Lung (tissue), 12 donors: Measurements from ENCODE around the gene RRP1. TPM values are rescaled to one million over a fixed set of nuclear protein-coding genes. Genes with fewer than 3 reads are reported as not detected.

ENCODE experiments used
- ATAC-seq: fragments of 200-7000 bp; cut with Tn5 transposase; one replicate; pipeline ENCODE4 v1.9.1; 2020; ENCODE audit warnings: moderate number of reproducible peaks; ENCODE audit not compliant: insufficient read depth, low FRiP score
- DNase-seq, 3 donors: peaks; one replicate each; pipeline ENCODE4 v3.0.0-alpha.2; 2013 to 2017
- H3K27ac ChIP-seq, 2 donors: one replicate each; pipeline ENCODE4 v1.5.1; 2013; ENCODE audit warnings: mild to moderate bottlenecking in 2 of 2, moderate library complexity in 2 of 2, control low read depth in 1 of 2, inconsistent platforms in 1 of 2, low read depth in 1 of 2, low read length in 1 of 2
- H3K27me3 ChIP-seq, 3 donors: one replicate each; pipeline ENCODE4 v1.5.1; 2013; ENCODE audit warnings: low read length in 2 of 3; ENCODE audit not compliant: control insufficient read depth in 3 of 3, insufficient read depth in 3 of 3
- H3K36me3 ChIP-seq, 4 donors: one replicate each; pipeline ENCODE4 v1.5.1; 2013; ENCODE audit warnings: low read length in 4 of 4, mild to moderate bottlenecking in 1 of 4, moderate library complexity in 1 of 4; ENCODE audit not compliant: control insufficient read depth in 4 of 4, insufficient read depth in 4 of 4
- H3K4me1 ChIP-seq, 5 donors: one replicate each; pipeline ENCODE4 v1.5.1; 2013; ENCODE audit warnings: low read length in 5 of 5, mild to moderate bottlenecking in 2 of 5, moderate library complexity in 1 of 5; ENCODE audit not compliant: control insufficient read depth in 5 of 5, insufficient read depth in 5 of 5
- H3K4me3 ChIP-seq: one replicate; pipeline ENCODE4 v1.5.1; 2013; ENCODE audit warnings: mild to moderate bottlenecking, control low read depth, moderate library complexity
- H3K9ac ChIP-seq, 2 donors: one replicate each; pipeline ENCODE4 v1.5.1; 2013; ENCODE audit warnings: low read length in 2 of 2, control low read depth in 1 of 2; ENCODE audit not compliant: insufficient read depth in 1 of 2
- H3K9me3 ChIP-seq, 4 donors: one replicate each; pipeline ENCODE4 v1.5.1; 2013; ENCODE audit warnings: low read length in 3 of 4, mild to moderate bottlenecking in 1 of 4, moderate library complexity in 1 of 4; ENCODE audit not compliant: control insufficient read depth in 4 of 4, insufficient read depth in 3 of 4
- WGBS, 2 donors: extraction: QIAGEN DNeasy Blood & Tissue Kit; methylation state at CpG; one replicate each; pipeline ENCODE4 v1.1.7; 2013; 5-methylcytosine and 5-hydroxymethylcytosine counted together
- polyA plus RNA-seq, 2 donors: library from polyadenylated mRNA; stranded (reverse); fragments of 200-250 nt; gene quantifications; one replicate each; pipeline ENCODE4 v1.2.1, GENCODE V29; 2013
- total RNA-seq, 2 donors: library from RNA; depleted of rRNA in 1 of 2; stranded (reverse); fragments of >200 nt in 1 of 2; gene quantifications; one replicate each; pipeline ENCODE4 v1.2.1, GENCODE V29; 2014 to 2021
- TF ChIP-seq, protein P1 (sequence below): IDR thresholded peaks from 2 replicates; pipeline ENCODE4 v1.5.1; 2012; ENCODE audit warnings: mild to moderate bottlenecking; ENCODE audit errors: control extremely low read depth, extremely low read depth
- donor health status: control.
- donor health status: control.
- donor health status: Bipolar disorder and iron deficiency.
- donor health status: healthy.
- donor health status: DM: yes; HTN: yes; CAD: no.

The RRP1 gene
- total and polyA plus RNA-seq, 4 donors: 15.8 to 26.7 (median 19.5) TPM

DNA sequence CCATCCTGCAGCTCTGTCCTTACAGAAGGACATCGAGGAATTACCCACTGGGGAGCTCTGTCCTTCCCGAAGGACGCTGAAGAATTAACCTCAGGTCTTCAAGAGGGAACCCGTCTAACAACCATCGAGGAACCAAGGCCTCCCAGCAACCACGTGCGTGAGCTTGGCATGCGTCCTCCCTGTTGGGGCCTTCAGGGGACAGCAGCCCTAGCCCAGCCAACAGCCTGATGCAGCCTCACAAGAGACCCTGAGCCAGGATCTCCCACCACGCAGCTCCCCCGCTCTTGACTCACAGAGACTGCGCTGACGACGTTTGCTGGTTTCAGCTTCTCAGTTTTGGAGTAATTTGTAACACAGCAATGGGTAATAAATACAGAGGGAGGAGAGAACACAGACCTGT is 56.0 kb downstream of the RRP1 start:
- ATAC-seq: no peak
- Histone ChIP-seq H3K27me3 (no peaks in the 10 kb centered on the region), H3K4me3 (no peak overlapping the region), H3K36me3 (no peaks in the 10 kb centered on the region), H3K27ac (no peak overlapping the region), H3K9ac (no peak overlapping the region), H3K4me1 (peaks cover 0 to 3% (median 0%) of the 10 kb centered on the region in 5 donors), H3K9me3 (no peaks in the 10 kb centered on the region)
- no peak for DNase-seq
- 92 to 93% methylated on average over 13 of the region's 13 CpGs for WGBS, 2 donors
- TF ChIP-seq, protein P1, sequence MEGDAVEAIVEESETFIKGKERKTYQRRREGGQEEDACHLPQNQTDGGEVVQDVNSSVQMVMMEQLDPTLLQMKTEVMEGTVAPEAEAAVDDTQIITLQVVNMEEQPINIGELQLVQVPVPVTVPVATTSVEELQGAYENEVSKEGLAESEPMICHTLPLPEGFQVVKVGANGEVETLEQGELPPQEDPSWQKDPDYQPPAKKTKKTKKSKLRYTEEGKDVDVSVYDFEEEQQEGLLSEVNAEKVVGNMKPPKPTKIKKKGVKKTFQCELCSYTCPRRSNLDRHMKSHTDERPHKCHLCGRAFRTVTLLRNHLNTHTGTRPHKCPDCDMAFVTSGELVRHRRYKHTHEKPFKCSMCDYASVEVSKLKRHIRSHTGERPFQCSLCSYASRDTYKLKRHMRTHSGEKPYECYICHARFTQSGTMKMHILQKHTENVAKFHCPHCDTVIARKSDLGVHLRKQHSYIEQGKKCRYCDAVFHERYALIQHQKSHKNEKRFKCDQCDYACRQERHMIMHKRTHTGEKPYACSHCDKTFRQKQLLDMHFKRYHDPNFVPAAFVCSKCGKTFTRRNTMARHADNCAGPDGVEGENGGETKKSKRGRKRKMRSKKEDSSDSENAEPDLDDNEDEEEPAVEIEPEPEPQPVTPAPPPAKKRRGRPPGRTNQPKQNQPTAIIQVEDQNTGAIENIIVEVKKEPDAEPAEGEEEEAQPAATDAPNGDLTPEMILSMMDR: no peak

DNA sequence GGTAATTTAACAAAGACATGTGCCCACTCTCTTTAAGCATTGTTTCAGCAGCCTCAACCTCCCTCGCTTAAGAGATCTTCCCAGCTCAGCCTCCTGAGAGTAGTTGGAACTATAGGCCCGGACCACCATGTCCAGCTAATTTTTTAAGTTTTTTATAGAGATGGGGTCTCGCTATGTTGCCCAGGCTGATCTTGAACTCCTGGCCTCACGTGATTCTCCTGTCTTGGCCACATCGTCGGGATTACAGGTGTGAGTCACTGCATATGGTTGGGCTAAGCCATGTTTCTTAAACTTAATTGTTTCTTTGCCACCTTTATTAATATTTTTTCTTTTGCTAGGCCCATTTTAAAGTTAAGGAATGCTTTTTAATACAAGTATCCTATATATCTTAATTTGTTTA is 57.1 kb downstream of the RRP1 start:
- TF ChIP-seq, protein P1: no peak
- no peak for DNase-seq
- H3K27me3 ChIP-seq: no peaks in the 10 kb centered on the region
- no peak overlapping the region for H3K9ac ChIP-seq
- peaks cover 0 to 3% (median 0%) of the 10 kb centered on the region in 5 donors for H3K4me1 ChIP-seq
- H3K27ac ChIP-seq: no peak overlapping the region
- no peak overlapping the region for H3K4me3 ChIP-seq
- no peak for ATAC-seq
- WGBS, 2 donors: 87 to 96% methylated on average over 6 of the region's 6 CpGs
- H3K36me3 ChIP-seq: no peaks in the 10 kb centered on the region
- no peaks in the 10 kb centered on the region for H3K9me3 ChIP-seq

DNA sequence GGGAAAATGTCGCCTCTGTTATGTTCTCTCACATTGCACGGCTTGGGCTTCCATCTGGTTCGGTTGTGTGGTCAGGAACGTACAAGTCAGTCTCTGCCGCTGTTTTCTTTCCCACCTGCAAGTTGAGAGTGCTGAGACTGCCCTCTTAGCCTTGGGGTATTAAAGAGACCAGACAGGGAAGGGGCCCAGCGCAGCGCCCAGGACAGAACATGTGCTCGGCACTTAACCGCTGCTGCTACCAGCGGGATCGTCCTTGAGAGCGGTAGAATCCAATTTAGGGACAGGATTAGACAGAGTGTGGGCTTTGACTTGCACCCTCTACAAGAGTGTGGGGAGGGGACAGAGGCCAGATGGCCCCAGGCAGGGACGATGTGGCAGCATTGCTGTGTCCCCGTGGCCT is 57.9 kb downstream of the RRP1 start:
- Histone ChIP-seq H3K9ac (no peak overlapping the region), H3K27me3 (no peaks in the 10 kb centered on the region), H3K36me3 (no peaks in the 10 kb centered on the region), H3K9me3 (no peaks in the 10 kb centered on the region), H3K27ac (no peak overlapping the region), H3K4me1 (peaks cover 0 to 3% (median 0%) of the 10 kb centered on the region in 5 donors), H3K4me3 (no peak overlapping the region)
- no peak for DNase-seq
- WGBS, 2 donors: 89 to 94% methylated on average over 14 of the region's 14 CpGs
- no peak for ATAC-seq
- TF ChIP-seq, protein P1: no peak

DNA sequence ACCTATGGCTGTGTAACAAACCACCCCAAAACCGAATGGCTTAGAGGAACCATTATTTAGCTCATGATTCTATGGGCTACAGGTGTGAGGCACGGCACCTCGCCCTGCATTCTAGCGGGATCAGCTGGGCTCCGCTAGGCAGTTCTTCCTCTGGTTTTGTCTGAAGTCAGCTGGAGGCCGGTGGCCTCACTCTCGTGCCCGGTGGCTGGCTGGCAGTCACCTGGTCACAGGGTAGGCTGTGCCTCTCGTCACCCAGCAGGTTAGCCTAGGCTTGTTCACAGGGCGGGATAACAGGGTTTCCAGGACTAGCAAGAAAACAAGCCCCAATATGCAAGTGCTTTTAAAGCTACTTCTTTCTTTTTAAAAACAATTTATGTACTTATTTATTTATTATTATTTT is 59.4 kb downstream of the RRP1 start:
- peaks cover 0 to 3% (median 0%) of the 10 kb centered on the region in 5 donors for H3K4me1 ChIP-seq
- no peaks in the 10 kb centered on the region for H3K9me3 ChIP-seq
- no peak for DNase-seq
- H3K27ac ChIP-seq: no peak overlapping the region
- WGBS, 2 donors: 95 to 97% methylated on average over 10 of the region's 10 CpGs
- no peaks in the 10 kb centered on the region for H3K36me3 ChIP-seq
- TF ChIP-seq, protein P1: no peak
- H3K4me3 ChIP-seq: no peak overlapping the region
- ATAC-seq: no peak
- no peak overlapping the region for H3K9ac ChIP-seq
- no peaks in the 10 kb centered on the region for H3K27me3 ChIP-seq
